GM11168 (cell line): ENCODE measurements around the gene CRMP1.

ENCODE experiments used
- in situ Hi-C: fragments of 300-500 bp; cut with MboI; formaldehyde crosslinking; loops from one replicate; pipeline ENCODE4 v1.12.0; 2022; ENCODE audit warnings: low sequenced_read_pairs; ENCODE audit not compliant: unreplicated experiment

The CRMP1 gene

GRCh38 chr4:5890063-5890727 is 2.7 kb downstream of the CRMP1 start:
- in situ Hi-C loops, result no loop called here

GRCh38 chr4:5889002-5889696 is 3.7 kb downstream of the CRMP1 start:
- in situ Hi-C loops, result no loop called here

DNA sequence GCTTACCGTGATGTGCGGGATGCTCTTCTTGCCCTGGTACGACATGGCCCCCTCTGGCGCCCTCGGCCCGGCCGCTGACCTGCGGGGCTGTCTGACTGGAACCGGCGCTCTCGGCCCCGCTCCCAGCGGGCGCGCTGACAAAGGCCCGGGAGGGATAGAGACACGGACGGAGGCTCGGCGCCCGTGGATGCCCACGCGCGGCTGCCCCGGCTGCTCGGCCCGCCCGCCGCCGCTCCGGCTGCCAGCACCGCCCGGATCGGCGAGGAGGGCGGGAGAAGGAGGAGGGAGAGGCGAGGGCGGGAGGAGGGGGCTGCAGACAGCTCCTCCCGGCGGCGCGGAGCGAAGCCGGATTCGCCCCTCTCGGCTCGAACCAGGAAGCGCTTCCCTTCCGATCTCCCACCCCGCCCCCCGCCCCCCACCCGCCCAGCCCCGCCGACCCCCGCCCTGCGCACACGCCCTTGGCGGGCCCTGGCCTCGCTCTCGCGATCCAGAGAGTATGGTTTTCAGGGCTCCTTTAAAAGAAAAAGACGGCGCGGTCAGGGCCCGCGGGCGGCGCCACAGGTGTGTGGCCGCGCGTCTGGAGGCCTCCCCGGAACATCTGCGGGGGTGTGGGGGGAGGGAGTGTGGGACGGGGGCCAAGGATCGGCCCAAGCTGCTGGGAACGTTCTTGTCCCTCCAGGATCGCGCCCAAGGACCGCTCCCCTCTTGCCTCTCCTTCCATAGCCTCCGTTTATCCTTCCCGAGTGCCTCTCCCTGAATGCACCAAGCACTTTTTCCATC is 4.5 kb downstream of the CRMP1 start:
- in situ Hi-C loops, result no loop called here

- in situ Hi-C loops, result no loop called here
Observed at GRCh38 chr4:5887361-5888221, 5.3 kb downstream of the CRMP1 start.

GRCh38 chr4:5887011-5887360 is 5.9 kb downstream of the CRMP1 start:
- in situ Hi-C loops, result no loop called here

GRCh38 chr4:5885733-5886132 is 7.2 kb downstream of the CRMP1 start:
- in situ Hi-C loops, result no loop called here

DNA sequence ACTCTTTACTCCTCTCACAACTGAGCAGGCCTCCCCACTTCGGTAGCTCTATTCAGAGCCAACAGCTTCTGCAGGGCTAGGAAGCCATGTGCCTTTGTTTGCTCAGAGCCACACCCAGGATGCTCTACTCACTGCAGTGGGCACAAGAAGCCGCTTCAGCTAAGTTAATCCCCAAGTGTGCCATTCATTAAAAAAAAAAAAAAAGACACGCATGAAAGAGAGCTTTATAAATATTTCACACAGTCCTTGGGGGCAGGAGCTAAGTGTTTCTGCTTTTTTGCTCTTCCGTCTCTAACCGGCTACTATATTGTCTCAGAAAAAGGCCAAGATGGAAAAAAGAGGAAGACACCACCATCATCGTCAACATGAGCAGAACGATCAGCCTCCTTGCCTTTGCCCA is 8.1 kb downstream of the CRMP1 start:
- in situ Hi-C loops, result no loop called here

GRCh38 chr4:5883916-5884315 is 9.0 kb downstream of the CRMP1 start:
- in situ Hi-C loops, result no loop called here

DNA sequence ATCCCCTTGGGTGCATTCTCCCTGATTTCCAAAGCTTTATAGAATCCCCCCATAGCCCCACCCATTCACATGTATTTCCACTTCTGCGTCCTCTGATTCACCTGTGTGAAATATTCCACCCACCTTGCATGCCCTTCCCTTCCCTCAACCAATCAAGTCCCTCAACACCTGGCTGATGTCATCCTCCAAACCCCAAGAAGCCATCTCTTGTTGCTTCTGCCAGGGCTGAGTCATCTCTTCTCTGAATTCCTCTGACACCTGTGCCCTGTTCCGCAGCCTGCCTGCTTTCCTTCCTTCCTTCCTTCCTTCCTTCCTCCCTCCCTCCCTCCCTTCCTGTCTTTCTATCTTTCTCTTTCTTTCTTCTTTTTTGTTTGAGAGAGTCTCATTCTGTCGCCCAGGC is 9.9 kb downstream of the CRMP1 start:
- in situ Hi-C loops, result no loop called here

- in situ Hi-C loops, result no loop called here
Observed at GRCh38 chr4:5881340-5881739, 11.5 kb downstream of the CRMP1 start.

GRCh38 chr4:5878359-5878758 is 14.5 kb downstream of the CRMP1 start:
- in situ Hi-C loops, result no loop called here

GRCh38 chr4:5877392-5877791 is 15.5 kb downstream of the CRMP1 start:
- in situ Hi-C loops, result no loop called here

DNA sequence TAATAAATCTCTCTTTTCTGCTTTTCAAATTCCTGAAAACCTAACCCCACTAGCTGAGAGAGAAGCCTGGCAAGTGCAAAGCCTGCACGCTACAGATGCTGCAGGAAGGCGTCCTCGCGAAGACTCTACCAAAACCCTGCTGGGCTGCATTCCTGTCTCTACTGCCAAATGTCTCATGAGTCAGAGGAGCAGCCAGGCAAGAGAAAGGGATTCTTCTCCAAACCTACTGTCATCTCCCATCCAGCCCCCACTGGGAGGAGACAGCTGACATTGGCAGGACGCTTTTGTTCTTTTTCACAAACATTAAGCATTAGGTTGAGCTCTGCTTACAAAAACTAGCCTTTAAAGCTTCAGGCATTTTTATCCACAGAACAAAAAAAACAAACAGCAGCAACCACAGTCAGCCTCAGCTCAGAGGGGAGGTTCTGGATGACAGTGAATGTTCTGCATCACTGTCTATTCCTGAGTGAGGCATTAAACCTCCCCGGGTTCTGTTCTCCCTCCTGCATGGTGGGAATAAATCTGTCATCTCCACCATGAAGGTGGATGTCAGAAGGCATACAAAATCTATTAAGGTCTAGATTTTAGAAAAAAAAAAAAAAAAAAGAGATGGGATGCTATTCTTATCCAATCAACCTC is 18.0 kb downstream of the CRMP1 start:
- in situ Hi-C loops, result no loop called here

- in situ Hi-C loops, result no loop called here
Observed at GRCh38 chr4:5870701-5871100, 22.2 kb downstream of the CRMP1 start.

DNA sequence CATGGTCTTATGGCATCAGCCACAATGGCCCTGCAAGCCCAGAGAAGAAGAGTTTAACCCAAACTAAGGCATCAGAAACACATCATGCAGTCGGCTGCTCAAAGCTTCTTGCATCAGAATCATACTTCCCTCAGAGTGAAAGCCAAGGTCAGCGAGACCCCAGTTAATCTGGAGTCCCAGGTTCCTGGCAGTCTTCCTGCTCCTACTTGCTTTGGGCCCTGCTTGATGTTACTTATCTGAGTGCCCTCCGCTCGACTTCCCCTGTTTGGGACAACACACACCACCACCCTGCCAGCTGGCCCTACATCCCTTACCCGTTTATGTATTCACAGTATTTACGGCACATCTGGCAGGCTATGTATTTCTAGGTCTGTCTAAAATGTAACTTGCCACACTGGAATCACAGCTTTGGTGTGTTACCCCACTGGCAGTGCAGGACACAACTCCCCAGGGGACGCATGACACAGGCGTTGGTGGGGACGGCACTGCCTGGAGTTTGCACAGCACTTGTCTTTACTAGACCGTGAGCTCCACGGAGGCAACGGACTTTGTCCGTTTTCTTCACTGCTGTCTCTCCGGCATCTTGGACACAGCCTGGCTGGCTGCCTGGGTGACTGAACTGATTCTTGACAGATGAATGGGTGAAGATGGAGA is 22.8 kb downstream of the CRMP1 start:
- in situ Hi-C loops, result no loop called here

DNA sequence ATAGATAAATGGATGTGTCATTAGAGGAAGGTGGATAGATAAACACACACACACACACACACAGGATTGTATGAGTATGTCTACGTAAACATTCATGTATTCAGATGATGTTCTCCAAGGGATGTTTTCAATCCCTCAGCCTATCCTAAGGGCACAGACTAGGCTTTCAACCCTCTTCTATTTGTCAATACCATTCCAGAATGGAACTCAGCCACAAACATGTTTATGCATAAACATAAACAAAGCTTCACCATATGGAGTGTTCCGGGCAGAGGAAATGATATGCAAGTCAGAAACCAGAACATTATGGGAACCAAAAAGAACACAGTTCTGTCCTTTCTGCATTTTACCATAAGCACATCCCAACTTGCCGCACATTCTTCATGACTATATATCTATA is 25.0 kb downstream of the CRMP1 start:
- in situ Hi-C loops, result no loop called here

DNA sequence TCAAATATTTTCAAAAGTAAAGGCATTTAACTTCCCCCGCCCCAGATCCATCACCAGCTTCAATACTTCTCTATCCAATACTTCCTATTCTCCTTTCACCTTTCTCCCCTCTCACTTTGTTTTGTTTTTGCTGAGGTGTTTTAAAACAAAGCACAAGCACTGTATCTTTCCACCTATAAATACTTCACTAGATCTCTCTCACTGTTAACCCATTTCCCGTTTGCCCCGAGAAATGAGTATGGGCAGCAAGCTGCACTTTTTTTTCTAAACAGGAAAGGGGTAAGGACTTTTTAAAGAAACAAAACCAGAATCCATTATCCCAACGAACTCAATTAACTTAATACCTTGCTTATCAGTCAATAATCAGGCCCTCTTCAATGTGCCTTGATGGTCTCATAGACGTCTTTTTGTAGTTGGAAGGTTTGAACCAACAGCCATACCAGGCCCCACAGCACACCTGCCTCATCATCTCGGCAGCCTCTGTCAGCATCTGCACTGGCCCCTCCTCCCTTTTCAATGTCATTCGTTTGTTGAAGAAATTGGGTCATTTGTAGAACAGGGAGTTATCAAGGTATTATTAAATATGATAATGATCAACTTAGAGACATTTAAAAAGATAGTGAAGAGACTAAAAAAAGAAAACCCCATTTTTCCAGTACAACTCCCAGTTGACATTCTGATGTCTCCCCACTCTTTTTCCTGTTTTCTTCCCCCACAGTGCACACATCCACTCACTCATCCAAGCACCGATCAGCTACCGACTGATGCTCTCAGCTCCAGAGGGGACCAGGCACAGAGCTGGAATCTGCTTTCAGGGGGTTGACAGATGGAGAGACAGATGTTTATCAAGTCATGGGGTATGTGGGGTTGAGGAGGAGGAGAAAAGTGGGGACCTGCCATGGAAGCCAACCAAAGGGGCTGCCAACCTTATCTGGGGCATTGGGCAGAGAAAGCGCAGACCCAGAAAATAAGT is 25.8 kb downstream of the CRMP1 start:
- in situ Hi-C loops, result no loop called here

DNA sequence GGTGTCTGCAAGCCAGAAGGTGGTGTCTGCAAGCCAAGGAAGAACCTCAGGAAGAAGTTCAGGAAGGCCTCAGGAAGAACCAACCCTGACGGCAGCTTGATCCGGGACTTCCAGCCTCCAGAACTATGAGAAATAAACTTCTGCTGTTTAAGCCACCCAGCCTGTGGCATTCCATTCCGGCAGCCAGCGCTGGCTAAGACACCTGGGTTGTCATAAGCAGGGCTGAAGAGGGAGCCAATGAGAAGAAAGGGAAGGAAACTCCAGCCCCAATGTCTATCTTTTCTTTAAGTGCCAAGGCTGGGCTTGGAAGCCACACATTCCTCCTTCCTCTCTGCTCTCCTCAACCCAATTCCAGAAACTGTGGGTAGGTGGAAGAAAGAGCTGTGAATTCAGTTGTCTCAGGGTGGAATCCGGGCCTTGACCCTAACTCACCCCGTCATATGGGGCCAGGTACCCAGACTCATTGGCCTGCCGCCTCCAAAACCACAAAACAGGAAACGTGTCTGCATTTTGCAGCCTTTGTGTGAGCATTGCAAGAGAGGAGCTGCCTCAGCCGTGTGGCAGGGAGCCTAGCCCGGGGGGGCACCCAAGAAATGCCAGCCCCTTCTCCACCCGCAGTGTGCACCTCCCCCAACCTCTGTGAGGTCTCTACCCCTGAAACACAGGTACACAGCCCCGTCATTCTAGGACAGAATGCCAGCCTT is 26.8 kb downstream of the CRMP1 start:
- in situ Hi-C loops, result no loop called here
